ENCODE measurements around the gene SRSF11.

The SRSF11 gene

GRCh38 chr1:70247122-70247521 is 25.9 kb downstream of the SRSF11 start:
- Histone ChIP-seq H3K9me3 (no peaks in the 10 kb centered on the region), H3K4me1 (no peaks in the 10 kb centered on the region), H3K27me3 (no peaks in the 10 kb centered on the region), H4K20me1 (peaks cover 100% of the 10 kb centered on the region), H3K9ac (no peak overlapping the region), H3K36me3 (peaks cover 100% of the 10 kb centered on the region), H3K27ac (no peak overlapping the region), H3K4me2 (no peak overlapping the region), H3K4me3 (no peak overlapping the region)
- no peak for TF ChIP-seq Cebpa-rat (IDR thresholded peaks at IDR 0.05)

DNA sequence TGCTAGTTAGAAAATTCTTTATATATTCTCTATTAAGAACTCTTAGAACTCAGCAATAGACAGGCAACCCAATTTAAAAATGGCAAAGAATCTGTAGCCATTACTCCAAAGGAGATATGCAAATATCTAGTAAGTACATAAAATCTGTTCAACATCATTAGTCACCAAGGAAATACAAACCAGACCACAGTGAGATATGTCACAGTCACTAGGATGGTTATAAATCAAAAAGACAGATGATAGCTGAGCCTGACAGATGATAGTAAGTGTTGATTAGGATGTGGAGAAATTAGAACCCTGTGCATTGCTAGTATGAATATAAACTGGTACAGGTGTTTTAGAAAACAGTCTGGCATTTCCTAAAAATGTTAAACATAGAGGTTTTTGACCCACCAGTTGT is 26.6 kb downstream of the SRSF11 start:
- Histone ChIP-seq H3K4me1 (no peaks in the 10 kb centered on the region), H3K4me3 (no peak overlapping the region), H3K9ac (no peak overlapping the region), H3K27me3 (no peaks in the 10 kb centered on the region), H3K36me3 (peaks cover 97% of the 10 kb centered on the region), H4K20me1 (peaks cover 96% of the 10 kb centered on the region), H3K27ac (no peak overlapping the region), H3K4me2 (no peak overlapping the region), H3K9me3 (no peaks in the 10 kb centered on the region)
- TF ChIP-seq Cebpa-rat (IDR thresholded peaks at IDR 0.05): no peak

DNA sequence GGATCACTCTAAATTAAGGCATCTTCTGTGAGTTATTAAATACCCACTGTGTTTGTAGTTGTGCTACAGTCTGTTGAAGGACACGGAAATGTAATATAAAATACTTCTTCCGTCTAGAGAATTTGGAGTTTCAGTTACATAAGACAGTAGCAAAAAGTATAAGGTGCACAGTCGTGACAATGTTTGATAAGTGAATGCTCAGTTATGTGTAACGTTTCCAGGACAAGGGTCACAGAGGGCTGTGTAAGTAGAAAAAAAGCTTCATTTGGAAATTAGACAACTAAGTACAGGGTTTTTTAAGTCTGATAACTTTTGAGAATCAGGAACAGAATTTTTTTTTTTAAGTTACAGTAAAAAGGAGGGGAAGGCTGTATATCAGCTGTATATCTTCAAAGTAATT is 27.5 kb downstream of the SRSF11 start:
- no peaks in the 10 kb centered on the region for H3K9me3 ChIP-seq
- H3K4me2 ChIP-seq: no peak overlapping the region
- H3K4me3 ChIP-seq: no peak overlapping the region
- no peaks in the 10 kb centered on the region for H3K27me3 ChIP-seq
- no peaks in the 10 kb centered on the region for H3K4me1 ChIP-seq
- peaks cover 86% of the 10 kb centered on the region for H4K20me1 ChIP-seq
- no peak overlapping the region for H3K27ac ChIP-seq
- H3K36me3 ChIP-seq: peaks cover 95% of the 10 kb centered on the region
- no peak for TF ChIP-seq Cebpa-rat (IDR thresholded peaks at IDR 0.05)
- no peak overlapping the region for H3K9ac ChIP-seq

- peaks cover 7% of the 10 kb centered on the region for H4K20me1 ChIP-seq
- no peak overlapping the region for H3K9ac ChIP-seq
- no peak overlapping the region for H3K4me3 ChIP-seq
- H3K27ac ChIP-seq: no peak overlapping the region
- no peaks in the 10 kb centered on the region for H3K27me3 ChIP-seq
- peaks cover 16% of the 10 kb centered on the region; the same call in 1 of the 2 replicates for H3K36me3 ChIP-seq
- no peaks in the 10 kb centered on the region for H3K9me3 ChIP-seq
- H3K4me1 ChIP-seq: no peaks in the 10 kb centered on the region
- H3K4me2 ChIP-seq: no peak overlapping the region
- TF ChIP-seq Cebpa-rat (IDR thresholded peaks at IDR 0.05): no peak
These were observed 35.5 kb downstream of the SRSF11 start for GRCh38 chr1:70256664-70257063.

DNA sequence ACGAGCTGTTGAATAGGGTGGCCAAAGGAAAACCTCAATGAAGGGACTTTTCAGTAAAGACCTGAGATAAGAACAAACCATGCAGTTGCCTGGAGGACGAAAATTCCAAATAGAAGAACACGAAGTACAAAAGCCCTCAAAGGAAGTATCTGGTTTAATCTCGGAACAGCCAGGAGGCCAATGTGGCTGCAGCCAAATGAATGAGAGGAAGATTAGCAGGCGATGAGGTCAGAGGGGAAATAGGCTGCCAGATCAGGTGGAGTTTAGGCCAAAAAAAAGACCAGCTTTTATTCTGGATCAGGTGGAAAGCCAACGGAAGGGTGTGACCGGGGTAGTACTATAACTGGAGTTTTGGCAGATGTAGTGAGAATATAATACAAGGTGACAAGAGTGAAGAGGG is 43.7 kb downstream of the SRSF11 start:
- TF ChIP-seq Cebpa-rat (IDR thresholded peaks at IDR 0.05): no peak
- H3K27me3 ChIP-seq: no peaks in the 10 kb centered on the region
- no peak overlapping the region for H3K9ac ChIP-seq
- H3K27ac ChIP-seq: no peak overlapping the region
- no peak overlapping the region for H3K4me3 ChIP-seq
- H3K36me3 ChIP-seq: peaks cover 34% of the 10 kb centered on the region
- H3K9me3 ChIP-seq: 0 out of 2 replicates have a peak, but pooled peaks cover 9% of the 10 kb centered on the region
- no peak overlapping the region for H3K4me2 ChIP-seq
- no peaks in the 10 kb centered on the region for H3K4me1 ChIP-seq
- no peaks in the 10 kb centered on the region for H4K20me1 ChIP-seq

DNA sequence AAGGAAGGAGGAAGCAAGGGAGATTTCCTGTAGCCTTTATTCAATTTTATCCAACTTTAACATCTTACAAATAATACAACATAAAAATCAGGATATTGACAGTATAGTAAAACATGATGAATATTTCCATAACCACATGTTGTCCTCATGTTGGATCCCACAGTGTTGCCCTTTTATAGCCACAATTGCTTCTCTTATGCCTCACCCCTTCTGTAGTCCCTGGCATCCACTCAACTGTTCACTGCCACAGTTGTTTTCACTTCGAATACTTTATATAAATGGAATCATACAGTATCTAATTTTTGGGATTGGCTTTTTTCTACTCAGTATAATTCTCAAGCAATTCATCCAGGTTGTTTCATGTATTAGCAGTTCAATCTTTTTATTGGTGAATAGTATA is 44.8 kb downstream of the SRSF11 start:
- TF ChIP-seq Cebpa-rat (IDR thresholded peaks at IDR 0.05): no peak
- no peaks in the 10 kb centered on the region for H4K20me1 ChIP-seq
- H3K4me2 ChIP-seq: no peak overlapping the region
- 0 out of 2 replicates have a peak, but pooled peaks cover 9% of the 10 kb centered on the region for H3K9me3 ChIP-seq
- H3K27me3 ChIP-seq: no peaks in the 10 kb centered on the region
- no peak overlapping the region for H3K4me3 ChIP-seq
- no peak overlapping the region for H3K27ac ChIP-seq
- H3K36me3 ChIP-seq: peaks cover 41% of the 10 kb centered on the region
- H3K9ac ChIP-seq: no peak overlapping the region
- H3K4me1 ChIP-seq: no peaks in the 10 kb centered on the region

DNA sequence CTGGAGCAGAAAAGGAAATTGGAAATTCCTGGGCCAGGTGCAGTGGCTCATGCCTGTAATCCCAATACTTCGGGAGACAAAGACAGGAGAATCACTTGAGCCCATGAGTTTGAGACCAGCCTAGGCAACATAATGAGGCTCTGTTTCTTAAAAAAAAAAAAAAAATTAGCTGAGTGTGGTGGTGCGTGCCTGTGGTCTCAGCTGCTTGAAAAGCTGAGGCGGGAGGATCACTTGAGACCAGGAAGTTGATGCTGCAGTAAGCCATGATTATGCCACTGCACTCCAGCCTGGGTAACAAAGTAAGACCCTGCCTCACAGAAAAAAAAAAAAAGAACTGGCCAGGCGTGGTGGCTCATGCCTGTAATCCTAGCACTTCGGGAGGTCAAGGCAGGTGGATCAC is 56.7 kb downstream of the SRSF11 start:
- peaks cover 73% of the 10 kb centered on the region for H3K36me3 ChIP-seq

GRCh38 chr1:70278710-70279109 is 57.5 kb downstream of the SRSF11 start:
- no peaks in the 10 kb centered on the region for H3K27me3 ChIP-seq
- no peaks in the 10 kb centered on the region for H4K20me1 ChIP-seq
- no peak overlapping the region for H3K4me2 ChIP-seq
- no peak overlapping the region for H3K27ac ChIP-seq
- no peak overlapping the region for H3K4me3 ChIP-seq
- no peaks in the 10 kb centered on the region for H3K9me3 ChIP-seq
- no peak overlapping the region for H3K9ac ChIP-seq
- no peak for TF ChIP-seq Cebpa-rat (IDR thresholded peaks at IDR 0.05)
- peaks cover 71% of the 10 kb centered on the region for H3K36me3 ChIP-seq
- no peaks in the 10 kb centered on the region for H3K4me1 ChIP-seq

More for the DNA sequence above, 56.7 kb downstream of the SRSF11 start:
- Histone ChIP-seq H3K9ac (no peak overlapping the region), H3K9me3 (no peaks in the 10 kb centered on the region), H3K27me3 (no peaks in the 10 kb centered on the region), H3K27ac (no peak overlapping the region), H4K20me1 (no peaks in the 10 kb centered on the region), H3K4me1 (no peaks in the 10 kb centered on the region), H3K4me3 (no peak overlapping the region), H3K4me2 (no peak overlapping the region)
- TF ChIP-seq Cebpa-rat (IDR thresholded peaks at IDR 0.05): no peak

DNA sequence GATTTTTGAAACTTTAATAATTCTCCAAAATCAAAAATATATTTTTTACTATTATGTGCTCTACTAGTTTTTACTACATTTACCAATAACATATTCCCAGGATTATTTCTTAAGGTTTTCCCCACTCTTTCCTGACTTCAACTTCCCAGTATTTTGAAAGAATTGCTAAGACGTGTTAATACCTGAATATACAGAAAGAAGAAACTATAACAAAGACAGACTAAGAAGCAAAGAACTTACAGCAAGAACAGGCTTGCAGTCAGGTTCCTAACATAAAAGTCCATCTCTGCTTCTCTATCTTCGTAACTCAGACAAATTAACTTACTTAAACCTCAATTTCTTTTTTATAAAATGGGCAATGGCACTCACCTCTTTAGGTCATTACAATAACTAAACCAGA is 63.2 kb downstream of the SRSF11 start:
- H3K4me2 ChIP-seq: no peak overlapping the region
- no peak for TF ChIP-seq Cebpa-rat (IDR thresholded peaks at IDR 0.05)
- no peaks in the 10 kb centered on the region for H3K4me1 ChIP-seq
- no peak overlapping the region for H3K4me3 ChIP-seq
- peaks cover 44% of the 10 kb centered on the region for H3K36me3 ChIP-seq
- no peaks in the 10 kb centered on the region for H4K20me1 ChIP-seq
- H3K9me3 ChIP-seq: no peaks in the 10 kb centered on the region
- H3K27me3 ChIP-seq: no peaks in the 10 kb centered on the region
- no peak overlapping the region for H3K9ac ChIP-seq
- no peak overlapping the region for H3K27ac ChIP-seq

DNA sequence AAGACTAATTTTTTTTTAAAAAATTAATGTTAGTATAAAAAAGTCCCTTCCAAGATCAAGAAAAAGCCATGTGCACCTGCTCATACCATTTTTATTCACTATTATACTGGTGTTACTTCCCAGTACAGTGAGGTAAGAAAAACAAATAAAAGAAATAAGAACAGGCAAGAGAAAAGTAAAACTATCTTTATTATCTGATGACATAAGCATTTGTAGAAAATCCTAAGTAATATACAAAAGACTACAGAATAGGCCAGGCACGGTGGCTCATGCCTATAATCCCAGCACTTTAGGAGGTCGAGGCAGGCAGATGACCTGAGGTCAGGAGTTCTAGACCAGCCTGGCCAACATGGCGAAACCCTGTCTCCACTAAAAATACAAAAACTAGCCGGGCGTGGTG is 65.3 kb downstream of the SRSF11 start:
- H3K4me3 ChIP-seq: no peak overlapping the region
- no peak for TF ChIP-seq Cebpa-rat (IDR thresholded peaks at IDR 0.05)
- peaks cover 44% of the 10 kb centered on the region for H3K36me3 ChIP-seq
- H3K27me3 ChIP-seq: no peaks in the 10 kb centered on the region
- no peaks in the 10 kb centered on the region for H3K4me1 ChIP-seq
- no peaks in the 10 kb centered on the region for H3K9me3 ChIP-seq
- H3K9ac ChIP-seq: no peak overlapping the region
- no peak overlapping the region for H3K27ac ChIP-seq
- H3K4me2 ChIP-seq: no peak overlapping the region
- H4K20me1 ChIP-seq: no peaks in the 10 kb centered on the region

DNA sequence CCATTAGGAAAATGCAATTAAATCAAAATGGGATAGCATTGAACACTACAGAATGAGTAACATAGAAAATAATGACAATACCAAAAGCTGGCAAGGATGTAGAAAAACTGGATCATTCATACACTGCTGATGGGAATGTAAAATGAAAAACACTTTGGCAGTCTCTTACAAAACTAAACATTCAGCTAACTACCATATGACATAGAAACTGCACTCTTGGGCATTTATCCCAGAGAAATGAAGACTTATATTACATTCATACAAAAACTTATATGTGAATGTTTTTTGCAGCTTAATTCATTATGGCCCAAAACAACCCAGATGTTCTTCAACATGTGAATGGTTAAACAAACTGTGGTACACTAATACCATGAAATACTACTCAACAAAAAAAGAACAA is 67.0 kb downstream of the SRSF11 start:
- Histone ChIP-seq H3K4me3 (no peak overlapping the region), H3K4me1 (no peaks in the 10 kb centered on the region), H4K20me1 (no peaks in the 10 kb centered on the region), H3K4me2 (no peak overlapping the region), H3K9me3 (no peaks in the 10 kb centered on the region), H3K27me3 (no peaks in the 10 kb centered on the region), H3K9ac (no peak overlapping the region), H3K36me3 (peaks cover 46% of the 10 kb centered on the region), H3K27ac (no peak overlapping the region)
- no peak for TF ChIP-seq Cebpa-rat (IDR thresholded peaks at IDR 0.05)
